ENCODE results near the gene FZD4.

The FZD4 gene

GRCh38 chr11:86905252-86905651 lies 49.9 kb downstream of the FZD4 start:
- no peak for DNase-seq

- no peak for DNase-seq
These were observed 51.2 kb downstream of the FZD4 start for GRCh38 chr11:86904001-86904400.

GRCh38 chr11:86902345-86902744 lies 52.9 kb downstream of the FZD4 start:
- DNase-seq: no peak

GRCh38 chr11:86901599-86901998 lies 53.6 kb downstream of the FZD4 start:
- DNase-seq: no peak

GRCh38 chr11:86900162-86900561 lies 55.0 kb downstream of the FZD4 start:
- DNase-seq: no peak

GRCh38 chr11:86898689-86899088 lies 56.5 kb downstream of the FZD4 start:
- no peak for DNase-seq

- DNase-seq: no peak
These were observed 58.8 kb downstream of the FZD4 start for GRCh38 chr11:86896441-86896841.

Data from NCI-H187 treated with DMSO at 0.1 percent for 48 hours (cell line).